ENCODE measurements around the gene CBFA2T2.

- TF ChIP-seq USF2 (IDR thresholded peaks at IDR 0.05; ENCODE audit: low read depth, low read length): no peak
- no peak for TF ChIP-seq CEBPB (IDR thresholded peaks at IDR 0.05; ENCODE audit: low read depth, low read length)
- no peak for TF ChIP-seq CTCF (conservative IDR thresholded peaks at IDR 0.05; ENCODE audit: low read depth, low read length)
- no peak for TF ChIP-seq RAD21 (IDR thresholded peaks at IDR 0.05; ENCODE audit: low read length)
- no peak for TF ChIP-seq POLR2A (IDR thresholded peaks at IDR 0.05; ENCODE audit: low read depth, low read length)
- TF ChIP-seq MXI1 (IDR thresholded peaks at IDR 0.05; ENCODE audit: borderline replicate concordance, low read depth, low read length): no peak
- TF ChIP-seq CHD1 (IDR thresholded peaks at IDR 0.05; ENCODE audit: low read depth, low read length): no peak
- no peak for TF ChIP-seq SMC3 (IDR thresholded peaks at IDR 0.05; ENCODE audit: low read depth, low read length)
- no peak for TF ChIP-seq ELK1 (IDR thresholded peaks at IDR 0.05; ENCODE audit: borderline replicate concordance, low read depth, low read length)
- TF ChIP-seq BHLHE40 (IDR thresholded peaks at IDR 0.05; ENCODE audit: low read depth, low read length): no peak
- TF ChIP-seq NFE2L2 (IDR thresholded peaks at IDR 0.05; ENCODE audit: low read depth, low read length): no peak
- no peak for TF ChIP-seq FOS (IDR thresholded peaks at IDR 0.05; ENCODE audit: low read depth, low read length)
- TF ChIP-seq RFX5 (IDR thresholded peaks at IDR 0.05; ENCODE audit: low read depth, low read length): no peak
- no peak for TF ChIP-seq RCOR1 (IDR thresholded peaks at IDR 0.05; ENCODE audit: insufficient replicate concordance, low read length)
Measured at GRCh38 chr20:33660685-33661058, 170.8 kb downstream of the CBFA2T2 start.

Measured in IMR-90 (cell line).